BLaER1 treated with 17β-estradiol and CSF1 and Interleukin-3, amounts not matched to agents 10 nM and 100 nM (cell line): Measurements from ENCODE around the gene GRIK3.

Experiments
- H3K27ac ChIP-seq, 11 experiments: shearing (Covaris generic); formaldehyde crosslinking; 2 replicates each; pipeline ENCODE4 v1.8.1; 2022
- H3K27me3 ChIP-seq, 11 experiments: shearing (Covaris generic); formaldehyde crosslinking; 2 replicates each; pipeline ENCODE4 v1.8.1; 2022
- H3K36me3 ChIP-seq, 11 experiments: shearing (Covaris generic); formaldehyde crosslinking; 2 replicates each; pipeline ENCODE4 v1.8.1; 2022
- H3K4me1 ChIP-seq, 10 experiments: shearing (Covaris generic); formaldehyde crosslinking; 2 replicates each; pipeline ENCODE4 v1.8.1; 2022
- H3K4me2 ChIP-seq, 11 experiments: shearing (Covaris generic); formaldehyde crosslinking; 2 replicates each; pipeline ENCODE4 v1.8.1; 2022
- H3K4me3 ChIP-seq, 10 experiments: shearing (Covaris generic); formaldehyde crosslinking; 2 replicates each; pipeline ENCODE4 v1.8.1; 2022
- H3K9ac ChIP-seq, 11 experiments: shearing (Covaris generic); formaldehyde crosslinking; 2 replicates each; pipeline ENCODE4 v1.8.1; 2022
- H3K9me3 ChIP-seq, 11 experiments: shearing (Covaris generic); formaldehyde crosslinking; replicated peaks in 1 of 11; 2 replicates each; pipeline ENCODE4 v1.8.1; 2022
- H4K20me1 ChIP-seq, 11 experiments: shearing (Covaris generic); formaldehyde crosslinking; 2 replicates each; pipeline ENCODE4 v1.8.1; 2022
- Cebpa-rat ChIP-seq, 11 experiments: shearing (Covaris generic); IDR thresholded peaks; 2 replicates each; pipeline ENCODE4 v1.8.1; 2022

GRIK3 gene

DNA sequence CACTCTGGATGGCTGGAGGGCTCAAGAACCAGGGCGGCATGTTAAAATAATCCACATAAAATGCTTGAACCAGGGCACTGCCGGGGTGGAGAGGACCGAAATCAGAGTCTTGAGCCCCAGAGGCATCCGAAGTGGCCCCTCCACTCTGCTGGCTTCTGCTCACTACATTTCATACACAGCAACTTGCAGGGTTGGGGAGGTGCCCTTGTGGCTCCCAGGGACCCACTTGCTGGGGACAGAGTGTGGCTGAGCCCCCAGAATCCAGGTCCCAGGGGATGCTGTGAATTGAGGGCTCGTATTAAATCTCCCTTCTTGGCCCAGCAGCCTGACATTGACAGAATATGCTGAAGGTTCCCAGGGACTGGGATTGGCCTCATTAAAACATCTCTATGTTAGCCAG lies 181.7 kb downstream of the GRIK3 start:
- Histone ChIP-seq H3K4me3 (no peak overlapping the region), H3K27me3 (no peaks in the 10 kb centered on the region), H3K36me3 (no peaks in the 10 kb centered on the region)

DNA sequence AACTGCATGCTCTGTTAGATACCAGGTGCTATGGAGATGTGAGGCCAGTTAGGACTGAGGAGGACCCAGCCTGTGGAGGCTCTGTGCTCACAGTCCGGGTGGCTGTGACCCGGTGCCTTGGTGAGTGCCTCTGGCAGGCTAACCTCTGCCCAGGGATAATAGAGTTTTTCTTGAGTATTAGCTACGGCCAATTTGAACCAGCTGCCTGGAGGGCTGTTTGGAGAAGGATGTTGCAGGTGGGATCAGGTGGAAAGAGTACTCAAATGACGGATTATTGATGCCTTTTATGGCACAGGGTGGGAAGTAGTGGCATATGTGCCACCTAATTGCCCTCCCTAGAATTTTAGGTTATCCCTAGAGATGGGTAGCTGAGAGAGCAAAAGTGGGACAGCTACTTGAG lies 182.7 kb downstream of the GRIK3 start:
- TF ChIP-seq Cebpa-rat (IDR thresholded peaks at IDR 0.05), result no peak
- Histone ChIP-seq H3K4me1 (no peaks in the 10 kb centered on the region), H3K27me3 (no peaks in the 10 kb centered on the region), H3K9me3 (no peaks in the 10 kb centered on the region), H3K4me2 (no peak overlapping the region), H3K27ac (no peak overlapping the region), H3K4me3 (no peak overlapping the region), H3K36me3 (no peaks in the 10 kb centered on the region), H4K20me1 (no peaks in the 10 kb centered on the region), H3K9ac (no peak overlapping the region)

More for the DNA sequence above, 181.7 kb downstream of the GRIK3 start:
- no peak overlapping the region for H3K4me2 ChIP-seq
- no peaks in the 10 kb centered on the region for H3K9me3 ChIP-seq
- no peaks in the 10 kb centered on the region; a peak in 1 of 22 replicates for H4K20me1 ChIP-seq
- no peaks in the 10 kb centered on the region for H3K4me1 ChIP-seq
- TF ChIP-seq Cebpa-rat (IDR thresholded peaks at IDR 0.05), result no peak
- no peak overlapping the region for H3K9ac ChIP-seq
- H3K27ac ChIP-seq, result no peak overlapping the region

DNA sequence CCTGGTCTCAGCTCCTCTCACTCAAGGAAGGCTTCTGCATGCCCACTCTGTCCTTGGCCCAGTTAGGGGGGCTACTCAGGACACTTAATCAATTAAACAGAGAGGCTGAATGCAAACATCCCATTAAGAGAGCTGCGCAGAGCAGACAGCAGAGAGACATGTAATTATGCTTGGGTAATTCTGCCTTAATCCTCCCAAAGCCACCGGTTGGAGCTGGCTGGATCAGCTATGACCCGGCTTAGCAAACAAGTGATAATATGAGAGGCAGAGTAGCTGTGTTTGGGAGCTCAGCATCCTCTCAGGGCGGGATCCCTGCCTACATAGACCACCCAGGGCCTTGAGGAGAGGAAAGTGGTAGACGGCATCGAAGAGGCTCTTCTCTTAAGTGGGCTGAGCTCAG lies 183.2 kb downstream of the GRIK3 start:
- no peak overlapping the region for H3K4me3 ChIP-seq
- no peaks in the 10 kb centered on the region for H4K20me1 ChIP-seq
- TF ChIP-seq Cebpa-rat (IDR thresholded peaks at IDR 0.05), result no peak
- no peak overlapping the region for H3K27ac ChIP-seq
- H3K9ac ChIP-seq, result no peak overlapping the region
- H3K4me1 ChIP-seq, result no peaks in the 10 kb centered on the region
- H3K9me3 ChIP-seq, result no peaks in the 10 kb centered on the region
- no peaks in the 10 kb centered on the region for H3K27me3 ChIP-seq
- no peak overlapping the region for H3K4me2 ChIP-seq
- H3K36me3 ChIP-seq, result no peaks in the 10 kb centered on the region

DNA sequence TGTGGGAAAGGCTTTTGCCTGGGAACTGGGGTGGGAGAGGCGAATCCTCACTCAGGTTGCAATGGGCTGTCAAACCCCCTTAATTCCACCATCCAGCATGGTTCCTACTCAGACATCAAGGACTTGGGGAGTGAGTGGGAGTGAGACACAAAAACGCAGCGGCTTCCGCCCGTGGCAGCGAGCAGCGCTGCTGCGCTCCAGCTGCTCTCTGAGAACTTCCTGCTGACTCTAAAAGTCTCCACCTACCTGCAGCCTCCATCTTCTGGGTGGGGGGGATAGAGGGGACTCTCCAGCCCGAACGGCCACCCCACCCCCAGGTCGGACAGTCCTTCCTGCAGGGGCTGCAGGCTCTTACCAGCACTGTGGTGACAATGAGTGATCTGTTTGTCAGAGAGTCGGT lies 184.4 kb downstream of the GRIK3 start:
- Histone ChIP-seq H3K9ac (no peak overlapping the region), H3K4me1 (peaks cover 0 to 6% (median 3%) of the 10 kb centered on the region in 10 experiments; a peak in 13 of 20 replicates), H3K4me2 (no peak overlapping the region), H4K20me1 (no peaks in the 10 kb centered on the region), H3K27ac (no peak overlapping the region), H3K4me3 (no peak overlapping the region), H3K36me3 (no peaks in the 10 kb centered on the region), H3K9me3 (no peaks in the 10 kb centered on the region), H3K27me3 (no peaks in the 10 kb centered on the region)
- no peak for TF ChIP-seq Cebpa-rat (IDR thresholded peaks at IDR 0.05)

DNA sequence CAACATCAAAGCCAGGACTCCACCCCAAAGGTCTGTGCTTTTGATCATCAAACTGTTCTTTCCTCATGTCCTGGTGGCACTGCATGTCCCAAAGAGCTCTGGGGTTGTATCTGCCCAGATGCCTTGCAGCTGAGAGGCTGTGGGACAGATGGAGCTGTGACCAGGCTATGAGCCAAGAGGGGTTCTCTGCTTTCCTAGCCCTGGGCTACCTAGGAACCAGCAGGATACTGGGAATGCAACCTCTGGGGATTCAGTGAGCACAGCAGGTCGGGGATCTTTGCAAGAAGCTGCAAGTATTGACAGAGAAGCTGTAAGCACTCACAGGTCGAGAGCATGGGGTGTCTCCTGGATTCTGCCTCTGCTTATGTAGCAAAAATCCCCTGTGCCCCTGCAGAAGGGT lies 186.6 kb downstream of the GRIK3 start:
- H3K4me2 ChIP-seq, result no peak overlapping the region
- no peaks in the 10 kb centered on the region for H3K36me3 ChIP-seq
- no peak for TF ChIP-seq Cebpa-rat (IDR thresholded peaks at IDR 0.05)
- H3K4me1 ChIP-seq, result peaks cover 0 to 20% (median 15%) of the 10 kb centered on the region in 10 experiments; a peak in 14 of 20 replicates
- no peak overlapping the region for H3K4me3 ChIP-seq
- H3K27me3 ChIP-seq, result no peaks in the 10 kb centered on the region
- H3K9ac ChIP-seq, result no peak overlapping the region
- no peak overlapping the region for H3K27ac ChIP-seq
- H3K9me3 ChIP-seq, result no peaks in the 10 kb centered on the region
- no peaks in the 10 kb centered on the region for H4K20me1 ChIP-seq

DNA sequence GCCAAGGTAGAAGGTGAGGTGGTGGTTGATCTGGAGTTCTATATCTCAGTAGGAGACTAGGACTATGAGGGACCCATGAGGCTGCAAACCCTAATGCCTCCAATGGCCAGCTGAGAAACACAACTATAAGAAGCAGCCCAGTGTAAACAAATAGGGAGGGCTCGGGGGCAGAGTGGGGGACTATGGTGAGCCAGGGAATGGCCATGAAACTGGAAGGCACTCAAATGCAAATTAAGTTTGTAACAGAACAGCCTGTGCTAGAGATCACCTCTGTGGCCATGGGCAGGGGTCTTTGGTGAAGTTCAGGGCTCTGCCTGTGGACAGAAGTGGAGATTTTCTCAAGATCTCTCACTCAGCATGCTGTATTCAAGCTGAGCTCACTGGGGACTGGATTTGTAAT lies 187.1 kb downstream of the GRIK3 start:
- Histone ChIP-seq H3K36me3 (no peaks in the 10 kb centered on the region), H3K9me3 (no peaks in the 10 kb centered on the region), H3K27ac (no peak overlapping the region), H3K4me2 (no peak overlapping the region), H3K9ac (no peak overlapping the region), H3K4me3 (no peak overlapping the region), H4K20me1 (no peaks in the 10 kb centered on the region), H3K27me3 (no peaks in the 10 kb centered on the region), H3K4me1 (peaks cover 0 to 20% (median 15%) of the 10 kb centered on the region in 10 experiments; a peak in 14 of 20 replicates)
- no peak for TF ChIP-seq Cebpa-rat (IDR thresholded peaks at IDR 0.05)

DNA sequence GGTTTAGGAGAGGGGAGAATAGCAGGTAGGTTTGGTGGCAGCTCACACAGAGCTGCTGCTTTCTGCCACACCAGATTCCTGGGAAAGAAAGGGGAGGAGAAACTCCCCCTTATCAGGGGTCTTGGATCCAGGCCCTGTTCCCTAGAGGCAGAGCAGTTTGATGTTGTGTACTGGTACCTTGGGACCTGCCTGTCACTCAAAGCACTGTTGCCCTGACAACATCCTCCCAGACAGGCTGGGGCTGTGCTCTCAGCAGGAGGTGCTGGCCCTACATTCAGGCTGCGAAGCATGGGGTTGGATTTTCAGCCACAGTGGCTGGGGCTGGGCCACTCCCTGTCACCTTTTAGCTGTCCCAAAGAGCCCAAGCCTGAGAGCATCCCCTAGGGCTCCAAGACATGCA lies 188.0 kb downstream of the GRIK3 start:
- Histone ChIP-seq H3K27me3 (no peaks in the 10 kb centered on the region), H3K4me1 (peaks cover 0 to 20% (median 15%) of the 10 kb centered on the region in 10 experiments; a peak in 14 of 20 replicates), H3K36me3 (no peaks in the 10 kb centered on the region)

DNA sequence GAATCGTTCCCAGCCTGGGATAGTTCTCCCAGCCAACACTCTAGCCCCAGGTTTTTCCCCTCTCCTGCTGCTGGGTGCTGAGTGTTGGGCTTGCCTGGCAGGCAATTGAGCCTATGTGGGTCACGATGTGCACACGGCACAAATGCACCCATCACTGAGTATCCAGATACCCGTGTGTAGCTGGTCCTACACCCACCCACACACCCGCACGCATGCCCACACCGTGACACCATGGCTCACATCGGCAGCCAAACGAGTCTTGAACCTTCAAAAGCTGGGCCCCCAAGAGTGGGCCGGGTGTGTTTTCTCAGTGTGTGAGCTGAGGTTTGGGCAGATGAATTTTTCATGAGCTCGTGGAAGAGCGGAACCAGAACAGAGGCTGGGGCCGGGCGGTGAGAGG lies 188.5 kb downstream of the GRIK3 start:
- H4K20me1 ChIP-seq, result no peaks in the 10 kb centered on the region
- H3K9me3 ChIP-seq, result no peaks in the 10 kb centered on the region
- H3K4me3 ChIP-seq, result no peak overlapping the region
- no peaks in the 10 kb centered on the region for H3K27me3 ChIP-seq
- no peak overlapping the region for H3K9ac ChIP-seq
- peaks cover 0 to 20% (median 15%) of the 10 kb centered on the region in 10 experiments; a peak in 14 of 20 replicates for H3K4me1 ChIP-seq
- H3K4me2 ChIP-seq, result no peak overlapping the region
- no peaks in the 10 kb centered on the region for H3K36me3 ChIP-seq
- no peak for TF ChIP-seq Cebpa-rat (IDR thresholded peaks at IDR 0.05)
- H3K27ac ChIP-seq, result no peak overlapping the region

More for the DNA sequence above, 188.0 kb downstream of the GRIK3 start:
- Histone ChIP-seq H3K9ac (no peak overlapping the region), H3K9me3 (no peaks in the 10 kb centered on the region), H3K27ac (no peak overlapping the region), H3K4me3 (no peak overlapping the region), H4K20me1 (no peaks in the 10 kb centered on the region), H3K4me2 (no peak overlapping the region)
- TF ChIP-seq Cebpa-rat (IDR thresholded peaks at IDR 0.05), result no peak

DNA sequence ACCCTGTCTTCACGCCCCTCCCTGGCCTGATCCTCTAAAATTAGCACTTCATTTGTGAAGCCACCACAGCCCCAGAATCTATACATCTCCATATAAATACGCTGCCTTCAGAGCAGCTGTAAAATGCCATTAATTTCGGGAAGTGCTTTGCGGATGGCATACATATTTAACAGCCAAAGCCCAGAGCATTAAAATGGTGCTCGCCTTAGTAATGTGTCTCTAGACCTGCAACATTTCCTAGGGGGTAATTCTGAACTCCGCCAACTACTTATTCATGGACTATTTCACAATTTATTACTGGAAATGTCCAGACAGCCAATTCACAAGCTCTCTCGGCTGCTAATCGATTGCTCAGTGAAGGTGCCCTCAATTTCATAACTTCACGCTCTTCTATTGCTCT lies 189.4 kb downstream of the GRIK3 start:
- Histone ChIP-seq H4K20me1 (no peaks in the 10 kb centered on the region), H3K27ac (no peak overlapping the region), H3K4me3 (no peak overlapping the region), H3K4me2 (peak overlapping the region in 9 of 11 experiments; percentile 13 to 47 (median 22); a peak in 12 of 22 replicates), H3K27me3 (no peaks in the 10 kb centered on the region), H3K36me3 (no peaks in the 10 kb centered on the region), H3K9me3 (no peaks in the 10 kb centered on the region), H3K4me1 (peaks cover 0 to 20% (median 15%) of the 10 kb centered on the region in 10 experiments; a peak in 14 of 20 replicates), H3K9ac (no peak overlapping the region)
- no peak for TF ChIP-seq Cebpa-rat (IDR thresholded peaks at IDR 0.05)

DNA sequence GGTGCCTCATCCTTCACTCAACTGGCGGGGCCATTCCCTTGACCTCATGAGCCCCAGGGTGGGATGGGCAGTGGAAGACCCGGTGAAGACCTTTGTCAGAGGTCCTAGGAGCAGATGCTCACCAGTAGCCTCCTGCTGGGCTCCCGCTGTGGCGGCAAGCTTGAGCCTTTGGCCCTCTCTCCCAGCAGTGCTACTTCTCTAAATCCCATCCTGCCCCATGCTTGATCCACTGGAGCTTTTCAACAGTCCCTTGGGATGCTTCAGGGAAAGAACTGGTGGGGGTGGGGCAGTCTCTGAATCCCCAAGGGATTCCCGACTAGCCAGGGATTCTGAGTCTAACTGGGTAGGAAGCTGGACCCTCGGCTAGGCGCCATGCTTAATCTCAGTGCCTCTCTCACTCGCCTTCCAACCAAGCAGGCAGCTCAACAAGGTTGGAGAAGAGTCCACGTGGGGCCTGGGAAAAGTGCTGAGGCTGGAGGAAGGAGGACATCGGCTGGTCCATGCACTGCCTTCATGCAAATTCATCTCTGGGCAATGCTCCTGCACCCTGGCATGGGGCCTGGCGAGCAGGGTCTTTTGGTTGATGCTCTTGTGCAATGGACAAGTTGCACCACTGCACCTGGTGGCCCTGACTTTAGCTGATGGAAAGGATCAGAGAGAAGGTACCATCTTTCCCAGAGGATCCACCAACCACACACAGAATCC lies 190.3 kb downstream of the GRIK3 start:
- Histone ChIP-seq H3K27ac (no peak overlapping the region), H4K20me1 (no peaks in the 10 kb centered on the region), H3K36me3 (no peaks in the 10 kb centered on the region), H3K4me3 (no peak overlapping the region), H3K4me2 (peak overlapping the region in 8 of 11 experiments; percentile 13 to 47 (median 27); a peak in 13 of 22 replicates), H3K4me1 (peaks cover 0 to 20% (median 15%) of the 10 kb centered on the region in 10 experiments; a peak in 14 of 20 replicates), H3K9ac (no peak overlapping the region), H3K9me3 (no peaks in the 10 kb centered on the region), H3K27me3 (no peaks in the 10 kb centered on the region)
- no peak for TF ChIP-seq Cebpa-rat (IDR thresholded peaks at IDR 0.05)
